ENCODE measurements around the gene DKK3. TPM values are rescaled to one million over a fixed set of nuclear protein-coding genes. Genes with fewer than 3 reads are reported as not detected.

Gene DKK3
- total RNA-seq, 4 donors from 2014 or later: 8.7 to 34.1 (median 20.4) TPM

- TF ChIP-seq CTCF (IDR thresholded peaks at IDR 0.05; ENCODE audit: low read depth): no peak
These were observed 62.2 kb downstream of the DKK3 start for GRCh38 chr11:11946180-11946579.

DNA sequence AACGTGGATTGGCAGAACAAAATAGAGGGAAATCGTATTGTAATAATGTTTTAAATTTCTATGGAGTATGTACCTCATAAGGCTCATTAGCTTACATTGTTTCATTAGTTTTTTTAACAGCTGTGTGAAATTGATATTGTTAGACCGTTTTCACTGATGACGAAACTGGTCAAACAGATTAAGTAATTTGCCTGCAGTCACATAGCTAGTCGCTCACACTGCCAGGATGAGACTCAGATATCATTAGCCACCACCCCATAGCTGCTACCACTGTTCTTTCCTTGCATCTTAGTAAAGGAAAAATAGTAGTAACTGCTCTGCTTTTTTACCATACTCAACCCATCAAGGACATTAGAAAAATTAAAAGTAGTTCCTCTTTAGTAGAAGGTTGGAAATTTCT is 64.0 kb downstream of the DKK3 start:
- TF ChIP-seq CTCF (IDR thresholded peaks at IDR 0.05; ENCODE audit: low read depth): no peak

DNA sequence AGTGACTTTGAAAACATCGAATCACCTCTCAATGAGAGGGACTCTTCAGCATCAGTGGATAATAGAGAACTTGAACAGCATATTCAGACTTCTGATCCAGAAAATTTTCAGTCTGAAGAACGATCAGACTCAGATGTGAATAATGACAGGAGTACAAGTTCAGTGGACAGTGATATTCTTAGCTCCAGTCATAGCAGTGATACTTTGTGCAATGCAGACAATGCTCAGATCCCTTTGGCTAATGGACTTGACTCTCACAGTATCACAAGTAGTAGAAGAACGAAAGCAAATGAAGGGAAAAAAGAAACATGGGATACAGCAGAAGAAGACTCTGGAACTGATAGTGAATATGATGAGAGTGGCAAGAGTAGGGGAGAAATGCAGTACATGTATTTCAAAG is 65.8 kb downstream of the DKK3 start:
- TF ChIP-seq CTCF (IDR thresholded peaks at IDR 0.05; ENCODE audit: low read depth): no peak

GRCh38 chr11:11940551-11940950 is 67.9 kb downstream of the DKK3 start:
- no peak for TF ChIP-seq CTCF (IDR thresholded peaks at IDR 0.05; ENCODE audit: low read depth)

DNA sequence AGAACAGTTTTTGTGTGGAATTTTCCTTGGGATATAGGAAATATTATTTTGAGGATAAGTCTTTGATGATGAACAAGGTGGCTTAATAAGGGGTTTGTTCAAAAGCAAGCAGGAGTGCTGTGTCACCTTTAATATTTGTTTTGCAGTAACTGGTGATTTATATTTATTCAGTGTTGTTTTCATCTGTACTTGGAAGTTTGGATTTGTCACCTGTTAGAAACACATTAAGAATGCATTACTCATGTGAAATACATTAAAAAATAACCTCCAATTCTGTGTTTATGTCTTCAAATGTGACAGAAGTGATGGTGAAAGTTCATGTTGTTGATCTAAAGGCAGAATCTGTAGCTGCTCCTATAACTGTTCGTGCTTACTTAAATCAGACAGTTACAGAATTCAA is 70.5 kb downstream of the DKK3 start:
- TF ChIP-seq CTCF (IDR thresholded peaks at IDR 0.05; ENCODE audit: low read depth): no peak

GRCh38 chr11:11937433-11937832 is 71.0 kb downstream of the DKK3 start:
- TF ChIP-seq CTCF (IDR thresholded peaks at IDR 0.05; ENCODE audit: low read depth): no peak

- TF ChIP-seq CTCF (IDR thresholded peaks at IDR 0.05; ENCODE audit: low read depth): no peak
These were observed 72.9 kb downstream of the DKK3 start for GRCh38 chr11:11935536-11935935.

Data from subcutaneous adipose tissue (tissue), 4 donors.